GM21381 (cell line): ENCODE measurements around the gene MRPL39.
A peak's percentile ranks its signal among the peaks of the same experiment; 100 is the strongest.

Experiments used
- ATAC-seq: cut with Tn5 transposase; IDR thresholded peaks from one replicate; pipeline ENCODE4 v1.9.1; 2021; ENCODE audit warnings: mild to moderate bottlenecking, moderate library complexity; ENCODE audit not compliant: unreplicated experiment

MRPL39 gene

DNA sequence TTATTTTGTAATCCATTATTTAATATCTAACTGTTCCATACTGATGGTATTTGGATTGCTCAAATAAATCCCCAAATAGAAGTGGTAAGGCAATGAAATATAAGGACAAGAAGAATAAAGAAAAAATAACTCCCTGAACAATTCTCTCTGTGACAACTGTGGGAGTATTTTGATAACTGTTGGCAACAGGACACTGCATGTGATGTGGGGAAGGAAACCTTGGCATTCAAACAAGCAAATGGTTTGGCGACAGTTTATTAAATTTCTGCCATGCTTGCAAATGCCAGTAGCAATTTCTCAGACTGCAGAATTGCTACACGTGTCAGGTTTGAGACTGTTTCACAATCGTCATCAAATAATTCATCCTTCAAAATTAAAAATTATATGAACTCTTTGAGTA, 8.6 kb upstream of the MRPL39 start:
- no peak for ATAC-seq

GRCh38 chr21:25614441-25614840, 7.2 kb upstream of the MRPL39 start:
- no peak for ATAC-seq

DNA sequence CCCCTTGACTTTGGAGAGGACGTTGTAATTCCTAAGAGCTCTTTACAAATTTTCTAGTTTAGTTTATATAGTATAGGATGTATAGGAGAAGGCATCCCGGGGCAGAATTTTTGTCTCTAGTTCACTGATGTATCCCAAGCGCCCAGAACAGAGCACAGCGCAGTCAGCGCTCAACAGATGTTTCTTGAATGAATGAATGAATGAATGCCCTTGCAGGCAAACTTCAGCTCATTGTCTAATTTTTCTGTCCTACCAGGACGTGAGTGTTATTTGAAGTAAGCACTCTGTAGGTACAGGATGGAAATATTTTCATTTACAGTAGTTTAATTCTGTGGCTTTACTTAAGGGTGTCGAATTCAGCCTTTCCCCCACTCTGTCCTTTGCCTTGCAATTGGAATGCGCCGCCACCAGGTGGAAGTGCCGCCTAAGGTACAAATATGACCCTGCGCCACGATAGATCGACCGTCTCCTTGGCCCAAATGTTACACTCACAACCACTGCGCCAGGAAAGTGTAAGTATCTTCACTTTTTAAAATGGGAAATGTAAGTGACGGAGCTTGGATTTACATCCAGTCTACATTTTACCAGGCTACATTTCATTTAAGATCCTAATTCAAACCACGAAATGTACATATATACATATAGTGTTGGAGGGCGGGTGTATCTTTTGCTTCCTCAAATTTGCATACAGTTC, 910 bp upstream of the MRPL39 start:
- peak; percentile 73 for ATAC-seq

DNA sequence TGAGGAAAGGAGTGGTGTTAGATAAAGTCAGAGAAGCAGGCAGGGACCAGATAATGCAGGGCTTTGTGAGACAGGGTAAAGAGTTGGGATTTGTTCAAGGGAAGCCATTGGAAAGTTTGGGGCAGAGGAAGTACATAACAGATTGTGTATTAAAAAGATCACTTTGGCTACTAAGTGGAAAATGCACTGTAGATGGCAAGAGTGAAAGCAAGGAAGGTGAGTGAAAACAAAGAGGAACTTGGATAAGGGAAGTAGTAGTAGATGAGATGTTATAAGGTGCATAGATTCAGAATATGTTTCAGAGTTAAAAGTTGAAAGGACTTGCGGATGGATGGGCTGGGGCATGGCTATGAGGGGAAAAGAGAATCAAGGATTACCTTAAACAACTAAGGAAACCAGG, 17.4 kb downstream of the MRPL39 start:
- no peak for ATAC-seq

- ATAC-seq = no peak
These were observed 20.5 kb downstream of the MRPL39 start for GRCh38 chr21:25586791-25587190.

- no peak for ATAC-seq
These were observed 21.0 kb downstream of the MRPL39 start for GRCh38 chr21:25586326-25586725.

DNA sequence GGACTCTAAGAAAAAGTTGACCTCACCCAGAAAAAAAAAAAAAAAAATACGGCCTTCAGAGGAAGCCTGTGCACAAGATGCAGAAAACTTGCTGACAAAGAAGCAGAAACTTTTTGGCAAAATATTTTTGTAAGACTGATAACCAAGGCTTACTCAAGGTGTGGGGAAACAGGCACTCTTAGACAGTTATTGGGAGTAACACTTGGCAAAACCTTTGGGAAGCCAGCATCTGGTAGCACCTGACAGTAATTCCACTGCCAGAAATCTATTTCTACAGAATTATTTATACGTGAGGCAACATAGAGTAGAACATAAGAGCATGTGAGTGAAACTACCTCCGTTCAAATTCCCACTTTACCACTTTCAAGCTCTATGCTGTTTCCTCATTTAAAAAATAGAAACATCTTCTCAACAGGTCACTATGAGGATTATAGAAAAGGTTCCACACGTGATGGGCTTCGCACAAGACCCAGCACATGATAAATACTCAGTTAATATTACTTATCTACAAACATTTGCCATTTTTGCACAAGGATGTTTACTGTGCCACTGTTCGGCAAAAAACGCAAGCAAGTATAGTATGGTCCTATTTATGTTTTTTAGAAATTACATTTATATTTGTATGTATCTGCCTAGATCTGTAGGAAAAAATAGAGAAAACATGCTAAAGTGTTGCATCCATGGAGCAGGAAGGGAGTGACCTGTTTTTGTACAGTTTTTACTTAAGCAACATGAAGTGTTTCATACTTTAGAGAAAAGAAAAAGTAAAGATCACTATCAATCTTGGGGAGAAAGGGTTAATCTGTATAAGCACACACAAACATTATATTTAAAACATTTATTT, 22.2 kb downstream of the MRPL39 start:
- ATAC-seq = no peak

DNA sequence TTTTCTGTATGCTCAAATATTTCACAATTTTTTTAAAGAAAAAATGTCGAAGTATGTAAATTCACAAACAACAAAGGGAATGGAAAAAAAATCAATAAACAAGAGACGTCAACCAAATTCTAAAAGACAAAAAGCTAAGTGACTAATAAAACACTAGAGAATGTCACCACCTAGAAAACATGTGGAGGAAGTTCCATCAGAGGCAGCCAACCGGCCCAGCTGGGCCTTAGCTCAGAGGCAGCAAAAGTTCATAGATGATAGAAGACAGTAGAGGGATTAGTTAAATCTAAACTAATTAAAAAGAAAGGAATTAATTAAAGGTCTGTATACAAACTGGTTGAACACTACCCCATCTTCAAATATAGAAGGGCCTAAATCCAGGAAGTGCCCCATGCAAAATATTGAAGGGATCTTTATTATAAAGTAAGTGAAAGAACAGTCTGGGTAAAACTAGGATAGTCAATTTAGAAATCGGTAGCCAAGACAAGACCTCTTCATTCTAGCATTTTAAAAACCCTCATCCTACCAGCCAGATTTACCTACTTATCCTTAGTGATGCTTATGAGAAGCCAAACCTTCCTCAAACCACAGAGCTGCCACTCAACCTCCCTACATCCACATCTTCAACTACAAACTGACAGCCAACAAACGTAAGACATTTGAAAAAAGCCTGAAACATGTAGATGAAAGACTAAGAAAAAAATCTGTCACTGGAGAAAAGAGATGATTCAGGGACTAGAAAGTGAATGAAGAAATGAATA, 23.7 kb downstream of the MRPL39 start:
- no peak for ATAC-seq

- ATAC-seq = no peak
These were observed 24.4 kb downstream of the MRPL39 start for GRCh38 chr21:25582888-25583287.

GRCh38 chr21:25582164-25582790, 25.0 kb downstream of the MRPL39 start:
- ATAC-seq = no peak

DNA sequence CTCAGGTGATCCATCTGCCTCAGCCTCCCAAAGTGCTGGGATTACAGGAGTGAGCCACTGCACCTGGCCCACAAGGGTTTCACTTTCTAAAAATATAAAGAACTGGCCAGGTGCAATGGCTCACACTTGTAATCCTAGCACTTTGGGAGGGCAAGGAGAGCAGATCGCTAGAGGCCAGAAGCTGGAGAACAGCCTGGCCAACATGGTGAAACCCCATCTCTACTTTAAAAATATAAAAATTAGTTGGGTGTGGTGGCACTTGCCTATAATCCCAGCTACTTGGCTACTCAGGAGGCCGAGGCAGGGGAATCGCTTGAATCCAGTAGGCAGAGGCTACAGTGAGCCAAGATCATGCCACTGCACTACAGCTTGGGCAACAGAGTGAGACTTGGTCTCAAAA, 25.7 kb downstream of the MRPL39 start:
- no peak for ATAC-seq

GRCh38 chr21:25580912-25581260, 26.4 kb downstream of the MRPL39 start:
- no peak for ATAC-seq

- no peak for ATAC-seq
These were observed 27.9 kb downstream of the MRPL39 start for GRCh38 chr21:25579226-25580013.

GRCh38 chr21:25578056-25578961, 29.0 kb downstream of the MRPL39 start:
- peak; percentile 26 for ATAC-seq

GRCh38 chr21:25577424-25578055, 29.7 kb downstream of the MRPL39 start:
- no peak for ATAC-seq

DNA sequence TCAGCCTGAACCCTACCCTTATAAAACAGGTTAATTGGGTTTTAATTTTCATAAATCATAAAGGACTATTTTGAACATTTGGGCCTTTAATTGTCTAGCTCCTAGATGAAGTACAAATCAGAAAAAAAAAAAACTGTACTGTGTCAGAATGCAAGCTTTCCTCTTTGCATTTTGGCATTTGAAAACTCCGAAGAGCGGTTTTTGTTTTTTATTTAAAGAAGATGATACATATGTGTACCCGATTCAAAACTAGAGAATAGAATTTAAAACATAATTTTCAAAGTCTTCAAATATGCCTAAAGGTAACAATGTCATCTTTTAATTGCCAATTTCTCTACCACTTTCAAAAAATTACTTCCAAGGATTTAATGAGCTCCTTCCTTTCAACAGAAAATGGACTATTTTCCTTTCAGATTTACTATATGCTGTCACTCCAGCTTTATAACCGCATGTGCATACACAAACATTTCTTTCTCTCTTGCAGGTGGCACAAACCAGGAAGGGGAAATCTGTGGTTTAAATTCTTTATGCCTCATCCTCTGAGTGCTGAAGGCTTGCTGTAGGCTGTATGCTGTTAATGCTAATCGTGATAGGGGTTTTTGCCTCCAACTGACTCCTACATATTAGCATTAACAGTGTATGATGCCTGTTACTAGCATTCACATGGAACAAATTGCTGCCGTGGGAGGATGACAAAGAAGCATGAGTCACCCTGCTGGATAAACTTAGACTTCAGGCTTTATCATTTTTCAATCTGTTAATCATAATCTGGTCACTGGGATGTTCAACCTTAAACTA, 33.7 kb downstream of the MRPL39 start:
- peak; percentile 22 for ATAC-seq

DNA sequence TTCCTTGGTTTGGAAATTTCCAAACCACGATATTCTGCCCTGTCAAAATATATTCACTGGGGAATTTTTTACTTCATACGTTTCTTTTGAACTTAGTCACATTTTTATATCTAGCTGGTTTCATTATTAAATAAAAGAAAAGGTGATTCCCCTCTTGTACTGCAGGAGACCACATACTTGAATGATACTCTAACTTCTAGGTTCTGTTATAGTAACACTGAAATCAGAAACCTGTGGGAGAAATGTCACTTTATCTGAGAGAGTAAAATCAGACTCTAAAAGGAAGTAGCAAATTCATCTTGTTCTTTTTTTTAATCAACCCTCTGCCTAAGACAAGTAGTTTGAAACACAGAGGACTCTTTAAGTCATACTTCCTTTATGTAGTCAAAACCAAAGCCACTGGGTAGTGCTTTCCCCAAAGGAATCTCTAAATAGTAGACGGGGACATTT, 34.4 kb downstream of the MRPL39 start:
- peak; percentile 35 for ATAC-seq

DNA sequence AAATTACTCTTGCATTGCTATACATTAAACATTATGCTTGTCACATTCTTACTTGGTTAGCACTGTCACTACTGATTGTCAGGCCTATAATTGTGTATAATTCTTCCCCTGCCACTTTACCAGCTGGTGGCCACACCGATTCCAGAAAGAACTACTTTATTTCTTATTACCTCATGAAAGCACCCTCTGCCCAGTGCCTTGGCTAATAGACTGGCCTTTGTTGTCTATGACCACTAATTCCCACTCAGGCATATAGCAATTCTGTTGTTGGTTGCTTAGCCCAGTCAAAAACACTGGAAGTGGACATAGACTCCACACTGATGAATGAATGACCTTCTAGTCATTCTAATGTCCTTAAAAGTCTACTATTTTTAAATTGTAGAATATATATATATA, 35.6 kb downstream of the MRPL39 start:
- no peak for ATAC-seq
